Suprapubic skin (tissue), 4 donors: Measurements from ENCODE around the gene GSTK1. TPM values are rescaled to one million over a fixed set of nuclear protein-coding genes. Genes with fewer than 3 reads are reported as not detected.

ENCODE experiments used
- DNase-seq, 2 donors: peaks; one replicate each; pipeline ENCODE4 v3.0.0-alpha.2; 2019; ENCODE audit warnings: low spot score in 2 of 2
- H3K27ac ChIP-seq: fragments of 200-600 bp; sonication (generic); one replicate; pipeline ENCODE4 v1.5.1; 2019
- H3K27me3 ChIP-seq: fragments of 200-600 bp; sonication (generic); one replicate; pipeline ENCODE4 v1.5.1; 2019
- H3K36me3 ChIP-seq: fragments of 200-600 bp; sonication (generic); one replicate; pipeline ENCODE4 v1.5.1; 2019
- H3K4me1 ChIP-seq: fragments of 200-600 bp; sonication (generic); one replicate; pipeline ENCODE4 v1.5.1; 2019
- H3K4me3 ChIP-seq: fragments of 200-600 bp; sonication (generic); one replicate; pipeline ENCODE4 v1.5.1; 2019; ENCODE audit warnings: mild to moderate bottlenecking
- H3K9me3 ChIP-seq: fragments of 200-600 bp; sonication (generic); one replicate; pipeline ENCODE4 v1.5.1; 2019
- CTCF ChIP-seq, 2 donors: fragments of 200-600 bp in 1 of 2; fragments of 450-650 bp in 1 of 2; sonication (generic) in 1 of 2; IDR thresholded peaks; one replicate each; pipeline ENCODE4 v1.5.1; 2016 to 2019; ENCODE audit warnings: antibody characterized with exemption in 2 of 2, mild to moderate bottlenecking in 1 of 2, moderate library complexity in 1 of 2
- EP300 ChIP-seq: sonication (generic); formaldehyde crosslinking; IDR thresholded peaks from one replicate; pipeline ENCODE4 v1.6.1; 2017; ENCODE audit warnings: antibody characterized with exemption
- POLR2A ChIP-seq, 2 donors: fragments of 450-650 bp; IDR thresholded peaks; one replicate each; pipeline ENCODE4 v1.6.1; 2017; ENCODE audit warnings: antibody characterized with exemption in 2 of 2, mild to moderate bottlenecking in 2 of 2, moderate library complexity in 2 of 2
- POLR2AphosphoS5 ChIP-seq, 3 donors: sonication (generic); formaldehyde crosslinking; IDR thresholded peaks; one replicate each; pipeline ENCODE4 v1.6.1; 2017; ENCODE audit warnings: antibody characterized with exemption in 3 of 3
- WGBS: methylation state at CpG from one replicate; pipeline ENCODE4 v1.1.5; 2018; 5-methylcytosine and 5-hydroxymethylcytosine counted together
- total RNA-seq, 4 donors: library from RNA; depleted of rRNA; stranded (reverse); fragments of >200 nt; gene quantifications; one replicate each; pipeline ENCODE4 v1.1.0, GENCODE V29; 2016

The GSTK1 gene
- total RNA-seq, 4 donors from 2014 or later, result 136 to 177 (median 166) TPM

- Histone ChIP-seq H3K4me1 (no peaks in the 10 kb centered on the region), H3K36me3 (no peaks in the 10 kb centered on the region), H3K4me3 (no peak overlapping the region), H3K27ac (no peak overlapping the region), H3K9me3 (no peaks in the 10 kb centered on the region), H3K27me3 (no peaks in the 10 kb centered on the region)
- WGBS, result 86% methylated on average over 2 of the region's 2 CpGs
- TF ChIP-seq POLR2AphosphoS5 (IDR thresholded peaks at IDR 0.05) (no peak), EP300 (no peak), POLR2A (IDR thresholded peaks at IDR 0.05) (no peak), CTCF (IDR thresholded peaks at IDR 0.05) (no peak)
- DNase-seq, result no peak
These were observed 11.2 kb upstream of the GSTK1 start for GRCh38 chr7:143252006-143252405.

- TF ChIP-seq POLR2AphosphoS5 (IDR thresholded peaks at IDR 0.05) (no peak), CTCF (IDR thresholded peaks at IDR 0.05) (no peak), EP300 (no peak), POLR2A (IDR thresholded peaks at IDR 0.05) (no peak)
- Histone ChIP-seq H3K4me3 (no peak overlapping the region), H3K27me3 (no peaks in the 10 kb centered on the region), H3K9me3 (no peaks in the 10 kb centered on the region), H3K36me3 (no peaks in the 10 kb centered on the region), H3K27ac (no peak overlapping the region), H3K4me1 (peaks cover 3% of the 10 kb centered on the region)
- 77% methylated on average over 3 of the region's 3 CpGs for WGBS
- no peak for DNase-seq
These were observed 7.7 kb upstream of the GSTK1 start for GRCh38 chr7:143255564-143255963.

GRCh38 chr7:143256325-143256724 is 6.9 kb upstream of the GSTK1 start:
- TF ChIP-seq EP300 (no peak), CTCF (IDR thresholded peaks at IDR 0.05) (no peak), POLR2A (IDR thresholded peaks at IDR 0.05) (no peak), POLR2AphosphoS5 (IDR thresholded peaks at IDR 0.05) (no peak)
- no peak overlapping the region for H3K4me3 ChIP-seq
- no peaks in the 10 kb centered on the region for H3K27me3 ChIP-seq
- H3K27ac ChIP-seq, result no peak overlapping the region
- no peaks in the 10 kb centered on the region for H3K9me3 ChIP-seq
- no peak for DNase-seq
- peaks cover 3% of the 10 kb centered on the region for H3K4me1 ChIP-seq
- H3K36me3 ChIP-seq, result no peaks in the 10 kb centered on the region
- WGBS, result 86% methylated on average over 3 of the region's 3 CpGs

GRCh38 chr7:143256932-143257331 is 6.3 kb upstream of the GSTK1 start:
- peaks cover 3% of the 10 kb centered on the region for H3K4me1 ChIP-seq
- H3K27ac ChIP-seq, result no peak overlapping the region
- WGBS, result 92% methylated on average over 4 of the region's 4 CpGs
- H3K9me3 ChIP-seq, result no peaks in the 10 kb centered on the region
- no peaks in the 10 kb centered on the region for H3K27me3 ChIP-seq
- TF ChIP-seq POLR2AphosphoS5 (IDR thresholded peaks at IDR 0.05), result no peak
- no peak for TF ChIP-seq POLR2A (IDR thresholded peaks at IDR 0.05)
- TF ChIP-seq CTCF (IDR thresholded peaks at IDR 0.05), result no peak
- no peak for TF ChIP-seq EP300
- H3K36me3 ChIP-seq, result no peaks in the 10 kb centered on the region
- no peak for DNase-seq
- no peak overlapping the region for H3K4me3 ChIP-seq

- no peaks in the 10 kb centered on the region for H3K9me3 ChIP-seq
- WGBS, result 74% methylated on average over 5 of the region's 5 CpGs
- TF ChIP-seq EP300, result no peak
- TF ChIP-seq POLR2AphosphoS5 (IDR thresholded peaks at IDR 0.05), result no peak
- no peak for TF ChIP-seq CTCF (IDR thresholded peaks at IDR 0.05)
- TF ChIP-seq POLR2A (IDR thresholded peaks at IDR 0.05), result no peak
- H3K27ac ChIP-seq, result no peak overlapping the region
- H3K36me3 ChIP-seq, result no peaks in the 10 kb centered on the region
- peaks cover 3% of the 10 kb centered on the region for H3K4me1 ChIP-seq
- no peak for DNase-seq
- no peak overlapping the region for H3K4me3 ChIP-seq
- no peaks in the 10 kb centered on the region for H3K27me3 ChIP-seq
These were observed 5.7 kb upstream of the GSTK1 start for GRCh38 chr7:143257501-143257900.
